DOHH2 (cell line): ENCODE results near the gene SNTB2.

Experiments used
- H3F3A ChIP-seq: fragments of 200-600 bp; sonication (generic), shearing (Covaris generic); 2 replicates; pipeline ENCODE4 v1.6.0; 2016; ENCODE audit warnings: antibody characterized with exemption, mild to moderate bottlenecking; ENCODE audit not compliant: control insufficient read depth, insufficient read depth
- H3K27ac ChIP-seq: fragments of 200-600 bp; sonication (generic); 2 replicates; pipeline ENCODE4 v1.5.1; 2014; ENCODE audit warnings: low read depth, mild to moderate bottlenecking, low read length, moderate library complexity
- H3K27me3 ChIP-seq: fragments of 200-600 bp; sonication (generic); 2 replicates; pipeline ENCODE4 v1.6.1; 2014; ENCODE audit warnings: mild to moderate bottlenecking, low read length, mixed read lengths; ENCODE audit not compliant: control insufficient read depth
- H3K36me3 ChIP-seq: fragments of 200-600 bp; sonication (generic); 2 replicates; pipeline ENCODE4 v1.6.1; 2014; ENCODE audit warnings: mild to moderate bottlenecking, low read length, moderate library complexity, mixed read lengths; ENCODE audit not compliant: control insufficient read depth
- H3K4me1 ChIP-seq: fragments of 200-600 bp; sonication (generic); 2 replicates; pipeline ENCODE4 v1.6.1; 2014; ENCODE audit warnings: mild to moderate bottlenecking, low read length, mixed read lengths; ENCODE audit not compliant: control insufficient read depth
- H3K4me2 ChIP-seq: fragments of 200-600 bp; sonication (generic); 2 replicates; pipeline ENCODE4 v1.6.0; 2014; ENCODE audit warnings: mild to moderate bottlenecking, low read length, moderate library complexity
- H3K4me3 ChIP-seq: fragments of 200-600 bp; sonication (generic); 2 replicates; pipeline ENCODE4 v1.5.1; 2014; ENCODE audit warnings: mild to moderate bottlenecking, low read length, mixed read lengths
- H3K79me2 ChIP-seq: fragments of 200-600 bp; sonication (generic); 2 replicates; pipeline ENCODE4 v1.6.1; 2014; ENCODE audit warnings: mild to moderate bottlenecking, low read length, mixed read lengths; ENCODE audit not compliant: control insufficient read depth
- H3K9me2 ChIP-seq: fragments of 200-600 bp; sonication (generic); replicated peaks from 2 replicates; pipeline ENCODE4 v1.6.1; 2014; ENCODE audit warnings: mild to moderate bottlenecking, low read length, mixed read lengths; ENCODE audit not compliant: control insufficient read depth
- H3K9me3 ChIP-seq: fragments of 200-600 bp; sonication (generic); 2 replicates; pipeline ENCODE4 v1.6.1; 2014; ENCODE audit warnings: antibody characterized with exemption, low read length, mixed read lengths; ENCODE audit not compliant: control insufficient read depth, insufficient read depth
- H4K20me1 ChIP-seq: fragments of 200-600 bp; sonication (generic); 2 replicates; pipeline ENCODE4 v1.6.0; 2014; ENCODE audit warnings: low read depth, mild to moderate bottlenecking, antibody characterized with exemption, low read length, moderate library complexity; ENCODE audit not compliant: control insufficient read depth, insufficient read depth
- EZH2phosphoT487 ChIP-seq: fragments of 200-600 bp; sonication (generic); IDR thresholded peaks from 2 replicates; pipeline ENCODE4 v1.6.1; 2017; ENCODE audit warnings: borderline replicate concordance, mild to moderate bottlenecking, antibody characterized with exemption, low read length, moderate library complexity, mixed read lengths
- TF ChIP-seq, protein P1 (sequence below): fragments of 200-600 bp; sonication (generic); IDR thresholded peaks from one replicate; pipeline ENCODE4 v1.5.1; 2014; ENCODE audit warnings: antibody characterized with exemption, mild to moderate bottlenecking, low read depth, low read length; ENCODE audit not compliant: poor library complexity, severe bottlenecking

SNTB2 gene

DNA sequence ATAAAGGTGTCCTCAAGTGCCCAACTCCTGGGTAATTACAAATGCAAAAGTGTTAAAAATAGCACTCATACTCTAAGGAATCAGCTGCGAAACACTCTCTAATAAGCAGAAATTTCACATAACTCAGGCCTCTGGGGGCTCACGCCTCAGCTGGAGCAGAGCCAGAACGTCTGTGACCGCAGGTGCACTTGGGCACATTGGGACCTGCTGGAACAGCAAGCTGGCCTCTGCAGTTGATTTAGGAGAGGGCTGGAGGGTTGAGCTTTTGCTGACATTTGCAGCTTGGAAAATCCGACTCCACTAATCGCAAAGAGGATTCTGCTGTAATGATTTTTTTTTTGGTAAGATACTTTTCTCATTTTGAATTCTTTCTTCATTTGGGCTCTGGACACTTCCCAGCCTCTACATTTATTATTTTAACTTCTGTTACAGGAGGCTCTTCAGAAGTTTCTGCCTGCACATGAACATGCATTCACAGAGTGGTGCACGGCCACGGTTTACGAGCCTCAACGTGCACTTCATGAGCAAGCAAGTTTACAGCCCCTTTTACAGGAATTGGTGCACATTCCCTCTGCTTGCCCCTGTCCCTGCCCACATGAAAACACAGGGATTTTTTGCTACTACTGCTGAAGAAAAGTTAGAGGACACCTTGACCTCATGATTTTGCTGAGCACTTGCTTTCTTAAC is 4.1 kb upstream of the SNTB2 start:
- peaks cover 10% of the 10 kb centered on the region for H3K4me1 ChIP-seq
- H3K4me3 ChIP-seq = no peak overlapping the region
- no peaks in the 10 kb centered on the region for H3K36me3 ChIP-seq
- H3K9me3 ChIP-seq = no peaks in the 10 kb centered on the region
- peaks cover 8% of the 10 kb centered on the region for H3F3A ChIP-seq
- H3K4me2 ChIP-seq = no peak overlapping the region
- no peak overlapping the region for H3K27ac ChIP-seq
- no peaks in the 10 kb centered on the region for H4K20me1 ChIP-seq
- H3K79me2 ChIP-seq = peaks cover 3% of the 10 kb centered on the region
- no peaks in the 10 kb centered on the region for H3K9me2 ChIP-seq
- TF ChIP-seq, protein P1, sequence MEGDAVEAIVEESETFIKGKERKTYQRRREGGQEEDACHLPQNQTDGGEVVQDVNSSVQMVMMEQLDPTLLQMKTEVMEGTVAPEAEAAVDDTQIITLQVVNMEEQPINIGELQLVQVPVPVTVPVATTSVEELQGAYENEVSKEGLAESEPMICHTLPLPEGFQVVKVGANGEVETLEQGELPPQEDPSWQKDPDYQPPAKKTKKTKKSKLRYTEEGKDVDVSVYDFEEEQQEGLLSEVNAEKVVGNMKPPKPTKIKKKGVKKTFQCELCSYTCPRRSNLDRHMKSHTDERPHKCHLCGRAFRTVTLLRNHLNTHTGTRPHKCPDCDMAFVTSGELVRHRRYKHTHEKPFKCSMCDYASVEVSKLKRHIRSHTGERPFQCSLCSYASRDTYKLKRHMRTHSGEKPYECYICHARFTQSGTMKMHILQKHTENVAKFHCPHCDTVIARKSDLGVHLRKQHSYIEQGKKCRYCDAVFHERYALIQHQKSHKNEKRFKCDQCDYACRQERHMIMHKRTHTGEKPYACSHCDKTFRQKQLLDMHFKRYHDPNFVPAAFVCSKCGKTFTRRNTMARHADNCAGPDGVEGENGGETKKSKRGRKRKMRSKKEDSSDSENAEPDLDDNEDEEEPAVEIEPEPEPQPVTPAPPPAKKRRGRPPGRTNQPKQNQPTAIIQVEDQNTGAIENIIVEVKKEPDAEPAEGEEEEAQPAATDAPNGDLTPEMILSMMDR = no peak
- TF ChIP-seq EZH2phosphoT487 = no peak
- no peaks in the 10 kb centered on the region for H3K27me3 ChIP-seq

DNA sequence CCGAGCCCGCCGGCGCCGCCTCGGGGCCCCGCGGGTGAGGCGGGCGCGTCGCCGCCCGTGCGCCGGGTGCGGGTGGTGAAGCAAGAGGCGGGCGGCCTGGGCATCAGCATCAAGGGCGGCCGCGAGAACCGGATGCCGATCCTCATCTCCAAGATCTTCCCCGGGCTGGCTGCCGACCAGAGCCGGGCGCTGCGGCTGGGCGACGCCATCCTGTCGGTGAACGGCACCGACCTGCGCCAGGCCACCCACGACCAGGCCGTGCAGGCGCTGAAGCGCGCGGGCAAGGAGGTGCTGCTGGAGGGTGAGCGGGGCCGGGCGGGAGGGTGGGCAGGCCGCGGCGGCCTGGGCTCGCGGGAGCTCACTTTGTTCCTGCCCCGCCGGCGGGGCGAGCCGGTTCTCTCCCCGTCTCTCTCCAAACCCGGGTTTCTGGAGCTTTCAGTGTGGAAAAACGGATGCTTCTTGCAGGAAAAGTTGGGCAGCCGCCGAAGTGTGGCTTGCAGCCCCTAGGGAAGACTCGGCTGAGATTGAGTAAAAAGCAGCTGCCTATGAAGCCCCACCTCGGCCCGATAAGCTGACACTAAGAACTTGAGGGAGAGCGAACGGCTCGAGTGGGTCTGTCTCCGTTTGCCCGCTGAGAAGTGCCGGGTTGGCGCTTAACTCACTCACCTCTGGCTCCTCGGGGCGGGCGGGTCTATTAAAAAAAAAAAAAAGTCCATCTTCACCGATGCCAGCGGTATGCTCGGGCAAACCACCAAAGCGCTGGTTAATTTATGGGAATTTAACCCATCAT is 677 bp downstream of the SNTB2 start:
- TF ChIP-seq, protein P1 = no peak
- TF ChIP-seq EZH2phosphoT487 = no peak
- peak overlapping the region; percentile 81 for H3K4me3 ChIP-seq
- H3K4me1 ChIP-seq = peaks cover 35% of the 10 kb centered on the region
- H3K36me3 ChIP-seq = no peaks in the 10 kb centered on the region
- no peaks in the 10 kb centered on the region for H3K27me3 ChIP-seq
- H3F3A ChIP-seq = peaks cover 8% of the 10 kb centered on the region
- H3K79me2 ChIP-seq = peaks cover 47% of the 10 kb centered on the region
- peaks cover 9% of the 10 kb centered on the region; the same call in 1 of the 2 replicates for H4K20me1 ChIP-seq
- H3K4me2 ChIP-seq = peak overlapping the region; percentile 76
- H3K9me2 ChIP-seq = no peaks in the 10 kb centered on the region
- no peaks in the 10 kb centered on the region for H3K9me3 ChIP-seq
- H3K27ac ChIP-seq = peak overlapping the region; percentile 6; the same call in 1 of the 2 replicates

DNA sequence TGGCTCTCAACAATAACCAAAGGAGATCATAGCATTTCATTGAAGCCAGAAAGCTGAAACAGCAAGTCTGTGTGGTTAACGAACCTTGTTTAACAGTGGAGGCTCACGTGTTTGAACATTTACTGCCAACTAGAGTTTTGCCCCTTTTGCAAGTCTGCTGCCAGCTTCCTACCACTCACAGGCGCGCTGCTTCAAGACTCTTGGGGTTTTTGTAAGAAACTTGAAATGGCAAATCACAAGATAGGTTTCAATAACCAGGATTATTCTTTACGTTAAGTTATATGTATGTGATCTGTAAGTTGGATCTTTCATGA is 1.2 kb downstream of the SNTB2 start:
- H3K4me2 ChIP-seq = peak overlapping the region; percentile 76
- no peaks in the 10 kb centered on the region for H3K27me3 ChIP-seq
- peaks cover 35% of the 10 kb centered on the region for H3K4me1 ChIP-seq
- H3K9me2 ChIP-seq = no peaks in the 10 kb centered on the region
- H4K20me1 ChIP-seq = peaks cover 9% of the 10 kb centered on the region; the same call in 1 of the 2 replicates
- no peaks in the 10 kb centered on the region for H3K36me3 ChIP-seq
- H3K27ac ChIP-seq = 0 out of 2 replicates have a peak overlapping the region, but pooled peaks have one; percentile 6
- H3K4me3 ChIP-seq = peak overlapping the region; percentile 81
- no peak for TF ChIP-seq EZH2phosphoT487
- TF ChIP-seq, protein P1 = no peak
- H3K79me2 ChIP-seq = peaks cover 51% of the 10 kb centered on the region
- peaks cover 8% of the 10 kb centered on the region for H3F3A ChIP-seq
- H3K9me3 ChIP-seq = no peaks in the 10 kb centered on the region
